Stimulated activated CD4-positive, alpha-beta T cell treated with anti-CD3 and anti-CD28 coated beads, Interleukin-1b, Interleukin-23, amount 100 ng/mL, for 4 hours (primary cell): ENCODE data around the gene CSKMT.
"Not testable (repeated sequence)": the region's sequence is repeated elsewhere in the genome, so short reads cannot be mapped to it uniquely, and the experiment has no call there.

ENCODE experiments used
- DNase-seq, 2 donors: peaks; one replicate each; pipeline ENCODE4 v3.0.0-alpha.2; 2020; ENCODE audit warnings: low read depth in 2 of 2

CSKMT gene

GRCh38 chr11:62688491-62688890 lies 23.4 kb downstream of the CSKMT start:
- no peak for DNase-seq

GRCh38 chr11:62689421-62690183 lies 24.5 kb downstream of the CSKMT start, which contains the start of gene LRRN4CL:
LRRN4CL (minus strand) TSS chr11:62689530; CDS start chr11:62688508, 1,022 bp downstream.
- no peak for DNase-seq

GRCh38 chr11:62693624-62694023 lies 28.5 kb downstream of the CSKMT start:
- not testable (repeated sequence) for DNase-seq

- DNase-seq = peak; percentile 61 to 71
Observed at GRCh38 chr11:62694455-62695167, 29.5 kb downstream of the CSKMT start.

GRCh38 chr11:62702246-62702645 lies 37.1 kb downstream of the CSKMT start:
- DNase-seq = no peak

GRCh38 chr11:62703921-62704320 lies 38.8 kb downstream of the CSKMT start:
- DNase-seq = not testable (repeated sequence)

- no peak for DNase-seq
Observed at GRCh38 chr11:62705413-62705812, 40.3 kb downstream of the CSKMT start.

GRCh38 chr11:62705880-62706849 lies 41.1 kb downstream of the CSKMT start:
- DNase-seq = peak; percentile 92 to 94

GRCh38 chr11:62706850-62707247 lies 41.7 kb downstream of the CSKMT start:
- DNase-seq = no peak

GRCh38 chr11:62707277-62707861 lies 42.3 kb downstream of the CSKMT start, which contains the start of the genes BSCL2 and GNG3:
BSCL2 (minus strand) TSS chr11:62707424; CDS start chr11:62707195, 229 bp downstream.
GNG3 (plus strand) TSS chr11:62707676; CDS start chr11:62708296, 620 bp downstream.
- no peak for DNase-seq

- no peak for DNase-seq
Observed at GRCh38 chr11:62708392-62708791, 43.3 kb downstream of the CSKMT start.

GRCh38 chr11:62708793-62709192 lies 43.7 kb downstream of the CSKMT start:
- no peak for DNase-seq

GRCh38 chr11:62709247-62710000 lies 44.3 kb downstream of the CSKMT start:
- DNase-seq = peak; percentile 87 to 93

GRCh38 chr11:62710001-62710345 lies 44.9 kb downstream of the CSKMT start:
- DNase-seq = peak; percentile 15 to 18

GRCh38 chr11:62712276-62712812 lies 47.2 kb downstream of the CSKMT start:
- DNase-seq = no peak

- DNase-seq = no peak
Observed at GRCh38 chr11:62712861-62713260, 47.7 kb downstream of the CSKMT start.

GRCh38 chr11:62713343-62713742 lies 48.2 kb downstream of the CSKMT start:
- no peak for DNase-seq

- no peak for DNase-seq
Observed at GRCh38 chr11:62715150-62716130, 50.3 kb downstream of the CSKMT start.

- DNase-seq = no peak
Observed at GRCh38 chr11:62716206-62716605, 51.1 kb downstream of the CSKMT start.
